Measurements from ENCODE around the gene MS4A18.

Gene MS4A18

GRCh38 chr11:60766547-60766946, 42.0 kb downstream of the MS4A18 start:
- no peaks in the 10 kb centered on the region for H3K36me3 ChIP-seq
- H3K4me1 ChIP-seq: no peaks in the 10 kb centered on the region
- no peaks in the 10 kb centered on the region for H3K9me3 ChIP-seq
- H3K27me3 ChIP-seq: no peaks in the 10 kb centered on the region
- no peak for DNase-seq
- no peak overlapping the region for H3K4me3 ChIP-seq (ENCODE audit: low read depth, low read length)
- TF ChIP-seq CTCF (IDR thresholded peaks at IDR 0.05; ENCODE audit: low read depth, low read length): no peak

- peak; percentile 18 for DNase-seq
- H3K36me3 ChIP-seq: no peaks in the 10 kb centered on the region
- no peak overlapping the region for H3K4me3 ChIP-seq (ENCODE audit: low read depth, low read length)
- H3K27me3 ChIP-seq: no peaks in the 10 kb centered on the region
- peak; percentile 40 for TF ChIP-seq CTCF (IDR thresholded peaks at IDR 0.05; ENCODE audit: low read depth, low read length)
- H3K4me1 ChIP-seq: no peaks in the 10 kb centered on the region
- no peaks in the 10 kb centered on the region for H3K9me3 ChIP-seq
These were observed 42.9 kb downstream of the MS4A18 start for GRCh38 chr11:60767388-60767811.

- H3K27me3 ChIP-seq: no peaks in the 10 kb centered on the region
- no peak for TF ChIP-seq CTCF (IDR thresholded peaks at IDR 0.05; ENCODE audit: low read depth, low read length)
- no peak overlapping the region for H3K4me3 ChIP-seq (ENCODE audit: low read depth, low read length)
- no peak for DNase-seq
- no peaks in the 10 kb centered on the region for H3K9me3 ChIP-seq
- H3K36me3 ChIP-seq: no peaks in the 10 kb centered on the region
- H3K4me1 ChIP-seq: no peaks in the 10 kb centered on the region
These were observed 43.7 kb downstream of the MS4A18 start for GRCh38 chr11:60768202-60768601.

- DNase-seq: no peak
- no peak for TF ChIP-seq CTCF (IDR thresholded peaks at IDR 0.05; ENCODE audit: low read depth, low read length)
- H3K4me3 ChIP-seq (ENCODE audit: low read depth, low read length): no peak overlapping the region
- no peaks in the 10 kb centered on the region for H3K4me1 ChIP-seq
- no peaks in the 10 kb centered on the region for H3K36me3 ChIP-seq
- no peaks in the 10 kb centered on the region for H3K27me3 ChIP-seq
- no peaks in the 10 kb centered on the region for H3K9me3 ChIP-seq
These were observed 44.8 kb downstream of the MS4A18 start for GRCh38 chr11:60769273-60769672.

GRCh38 chr11:60769811-60770210, 45.3 kb downstream of the MS4A18 start:
- Histone ChIP-seq H3K9me3 (no peaks in the 10 kb centered on the region), H3K27me3 (no peaks in the 10 kb centered on the region), H3K4me1 (no peaks in the 10 kb centered on the region), H3K4me3 (ENCODE audit: low read depth, low read length) (no peak overlapping the region), H3K36me3 (no peaks in the 10 kb centered on the region)
- TF ChIP-seq CTCF (IDR thresholded peaks at IDR 0.05; ENCODE audit: low read depth, low read length): no peak
- DNase-seq: no peak

- no peaks in the 10 kb centered on the region for H3K4me1 ChIP-seq
- no peaks in the 10 kb centered on the region for H3K36me3 ChIP-seq
- no peak for DNase-seq
- no peaks in the 10 kb centered on the region for H3K9me3 ChIP-seq
- TF ChIP-seq CTCF (IDR thresholded peaks at IDR 0.05; ENCODE audit: low read depth, low read length): no peak
- no peak overlapping the region for H3K4me3 ChIP-seq (ENCODE audit: low read depth, low read length)
- H3K27me3 ChIP-seq: no peaks in the 10 kb centered on the region
These were observed 46.6 kb downstream of the MS4A18 start for GRCh38 chr11:60771146-60771545.
